ENCODE results near the gene MOV10L1.
"Not testable (repeated sequence)": the region's sequence is repeated elsewhere in the genome, so short reads cannot be mapped to it uniquely, and the experiment has no call there.

Gene MOV10L1

GRCh38 chr22:50153756-50154140 is 63.9 kb downstream of the MOV10L1 start:
- DNase-seq, result no peak

GRCh38 chr22:50157709-50158375 is 68.0 kb downstream of the MOV10L1 start:
- DNase-seq, result no peak

- DNase-seq, result no peak
These were observed 71.1 kb downstream of the MOV10L1 start for GRCh38 chr22:50160947-50161346.

- no peak for DNase-seq
These were observed 71.9 kb downstream of the MOV10L1 start for GRCh38 chr22:50161508-50162390.

- DNase-seq, result no peak
These were observed 72.7 kb downstream of the MOV10L1 start for GRCh38 chr22:50162391-50162956.

GRCh38 chr22:50165436-50166123 is 75.8 kb downstream of the MOV10L1 start:
- DNase-seq, result no peak

GRCh38 chr22:50167689-50168489 is 78.1 kb downstream of the MOV10L1 start:
- no peak for DNase-seq

GRCh38 chr22:50168490-50169180 is 78.8 kb downstream of the MOV10L1 start:
- not testable (repeated sequence) for DNase-seq

GRCh38 chr22:50169181-50169759 is 79.5 kb downstream of the MOV10L1 start:
- no peak for DNase-seq

- DNase-seq, result peak in 1 of 51 donors; percentile 15
These were observed 80.1 kb downstream of the MOV10L1 start for GRCh38 chr22:50169774-50170341.

- no peak for DNase-seq
These were observed 80.9 kb downstream of the MOV10L1 start, which contains the start of gene PANX2 for GRCh38 chr22:50170453-50171318. PANX2 (plus strand) TSS chr22:50170731; CDS start chr22:50170731, 0 bp downstream.

GRCh38 chr22:50171319-50171964 is 81.6 kb downstream of the MOV10L1 start:
- DNase-seq, result no peak

GRCh38 chr22:50171965-50172421 is 82.2 kb downstream of the MOV10L1 start:
- no peak for DNase-seq

GRCh38 chr22:50173311-50173982 is 83.6 kb downstream of the MOV10L1 start:
- no peak for DNase-seq

GRCh38 chr22:50173983-50174355 is 84.2 kb downstream of the MOV10L1 start:
- no peak for DNase-seq

- DNase-seq, result no peak
These were observed 84.8 kb downstream of the MOV10L1 start for GRCh38 chr22:50174382-50175190.

- no peak for DNase-seq
These were observed 85.3 kb downstream of the MOV10L1 start for GRCh38 chr22:50175191-50175461.

All from hypothalamus (tissue), 51 donors.